Epithelial cell of prostate (primary cell): ENCODE results near the gene CLSTN2.
"Not testable (repeated sequence)": the region's sequence is repeated elsewhere in the genome, so short reads cannot be mapped to it uniquely, and the experiment has no call there.

Experiments used
- DNase-seq: peaks from one replicate; pipeline ENCODE4 v3.0.0-alpha.2; 2011; ENCODE audit warnings: low read depth, low spot score
- H3K27ac ChIP-seq: fragments of 450-650 bp; 2 replicates; pipeline ENCODE4 v1.5.1; 2017; ENCODE audit warnings: mild to moderate bottlenecking

The CLSTN2 gene

GRCh38 chr3:140387244-140387643 lies 452.3 kb downstream of the CLSTN2 start:
- no peak for DNase-seq

GRCh38 chr3:140388202-140388922 lies 453.4 kb downstream of the CLSTN2 start:
- no peak for DNase-seq

More at GRCh38 chr3:140387244-140387643, 452.3 kb downstream of the CLSTN2 start:
- H3K27ac ChIP-seq = no peak overlapping the region

DNA sequence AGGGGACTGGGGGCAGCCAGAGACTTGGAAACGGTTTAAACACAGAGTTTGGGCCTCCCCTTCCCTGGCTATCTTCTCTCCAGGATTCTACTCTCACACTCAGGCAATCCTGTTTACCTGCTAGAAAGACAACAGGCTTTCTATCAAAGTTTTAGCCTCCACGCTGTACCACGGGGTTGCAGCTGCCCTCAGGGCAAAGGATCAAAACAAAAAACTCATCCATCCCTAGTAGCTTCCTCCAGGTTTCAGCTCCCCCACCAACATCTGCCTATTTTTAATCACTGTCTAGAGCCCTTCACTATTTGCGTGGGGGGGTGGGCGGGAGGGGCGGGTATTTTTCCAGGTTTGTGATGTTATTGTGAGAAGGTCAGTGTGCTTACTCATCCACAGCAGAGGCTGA lies 456.1 kb downstream of the CLSTN2 start:
- DNase-seq = no peak
- H3K27ac ChIP-seq = no peak overlapping the region

More at GRCh38 chr3:140388202-140388922, 453.4 kb downstream of the CLSTN2 start:
- no peak overlapping the region for H3K27ac ChIP-seq

DNA sequence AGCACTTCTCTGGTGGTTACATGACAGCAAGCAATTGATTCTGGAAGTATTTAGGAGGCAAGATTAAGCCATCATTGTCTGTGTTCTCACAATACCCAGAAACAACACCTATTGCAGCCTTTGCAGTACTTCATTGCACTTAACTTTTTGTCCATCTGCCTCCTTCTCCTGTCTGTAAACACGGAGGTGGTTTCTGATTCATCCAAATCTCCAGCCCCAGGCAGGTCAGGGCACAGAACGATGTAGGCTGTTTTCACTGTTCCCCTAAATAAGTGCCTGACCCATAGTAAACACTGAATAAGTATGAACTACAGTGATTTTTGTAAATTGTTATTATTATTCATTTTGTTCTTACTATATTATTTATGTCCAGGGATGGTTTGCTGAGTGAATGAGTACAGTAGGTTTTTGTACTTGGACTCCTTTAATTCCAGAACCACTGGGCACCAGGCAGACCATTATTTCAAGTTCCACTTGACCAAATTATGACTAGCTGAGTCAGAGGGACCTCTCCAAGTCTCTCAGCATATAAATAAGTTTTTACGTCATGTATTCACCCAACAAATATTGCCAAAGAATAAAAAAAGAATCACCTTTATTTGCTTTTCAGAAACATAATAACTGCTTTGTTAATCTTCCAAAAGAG lies 459.6 kb downstream of the CLSTN2 start:
- DNase-seq = peak; percentile 31
- H3K27ac ChIP-seq = peak overlapping the region; percentile 40

- DNase-seq = no peak
Observed at GRCh38 chr3:140395134-140396075, 460.4 kb downstream of the CLSTN2 start.

DNA sequence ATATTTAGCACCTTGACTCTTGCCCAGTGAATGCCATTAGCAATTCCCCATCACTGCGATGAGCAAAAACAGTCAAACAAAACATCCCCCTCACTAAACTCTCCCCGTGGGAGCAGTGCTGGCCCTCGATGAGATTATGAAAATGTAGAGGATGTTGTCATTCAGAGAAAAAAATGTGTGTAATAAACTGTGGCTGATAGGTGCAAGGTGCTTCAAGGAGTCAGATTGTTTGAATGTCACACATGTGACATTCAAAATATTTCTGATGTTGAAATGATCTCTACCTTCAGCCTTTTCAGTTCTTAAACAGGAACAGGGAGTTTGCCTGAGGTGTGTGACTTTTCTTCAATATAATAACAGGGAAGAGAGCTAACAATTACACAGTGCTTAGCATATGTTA lies 461.1 kb downstream of the CLSTN2 start:
- H3K27ac ChIP-seq = no peak overlapping the region
- DNase-seq = no peak

More at GRCh38 chr3:140395134-140396075, 460.4 kb downstream of the CLSTN2 start:
- H3K27ac ChIP-seq = peak overlapping the region; percentile 40

GRCh38 chr3:140397847-140398246 lies 462.9 kb downstream of the CLSTN2 start:
- no peak for DNase-seq
- no peak overlapping the region for H3K27ac ChIP-seq

- no peak overlapping the region for H3K27ac ChIP-seq
- no peak for DNase-seq
Observed at GRCh38 chr3:140398387-140398786, 463.4 kb downstream of the CLSTN2 start.

DNA sequence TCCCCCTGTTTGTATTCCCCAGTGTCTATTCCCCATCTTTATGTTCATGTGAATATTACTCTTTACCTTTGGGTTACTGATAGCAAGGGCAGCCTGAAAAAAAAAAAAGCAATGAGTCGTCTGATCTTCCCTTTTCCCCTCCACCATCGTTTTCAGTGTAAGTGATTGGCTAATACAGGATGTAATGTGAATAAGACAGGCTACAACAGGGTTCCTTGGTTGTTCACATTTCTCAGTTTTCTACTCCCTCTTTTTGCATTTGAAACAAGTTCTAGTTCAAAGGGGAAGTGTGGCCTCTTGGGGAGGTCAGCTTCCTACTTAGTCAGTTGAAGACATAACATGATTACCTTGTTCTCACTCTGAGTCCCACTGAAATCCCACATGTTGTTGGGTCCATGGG lies 464.9 kb downstream of the CLSTN2 start:
- no peak overlapping the region for H3K27ac ChIP-seq
- DNase-seq = no peak

DNA sequence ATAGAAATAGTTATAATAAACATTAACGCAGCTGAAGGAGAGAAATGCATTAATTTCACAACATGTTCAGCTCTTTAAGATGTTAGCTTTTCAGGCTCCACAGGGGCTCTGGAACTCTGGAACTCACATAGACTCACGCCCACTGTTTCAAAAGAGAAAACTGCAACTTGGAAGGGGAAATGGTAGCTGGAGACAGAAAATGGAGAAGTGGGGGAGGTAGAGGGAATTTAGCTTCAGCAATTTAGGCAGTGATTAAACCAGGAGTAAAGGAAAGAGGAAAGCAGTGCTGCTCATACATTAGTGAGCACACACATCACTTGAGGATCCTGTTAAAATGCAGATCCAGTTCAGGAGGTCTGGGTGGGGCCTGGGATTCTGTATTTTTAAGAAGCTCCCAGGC lies 468.1 kb downstream of the CLSTN2 start:
- no peak for DNase-seq
- no peak overlapping the region for H3K27ac ChIP-seq

GRCh38 chr3:140403608-140404007 lies 468.6 kb downstream of the CLSTN2 start:
- H3K27ac ChIP-seq = no peak overlapping the region

GRCh38 chr3:140406655-140407054 lies 471.7 kb downstream of the CLSTN2 start:
- H3K27ac ChIP-seq = peak overlapping the region; percentile 57

More at GRCh38 chr3:140403608-140404007, 468.6 kb downstream of the CLSTN2 start:
- no peak for DNase-seq

GRCh38 chr3:140408252-140408651 lies 473.3 kb downstream of the CLSTN2 start:
- no peak overlapping the region for H3K27ac ChIP-seq
- no peak for DNase-seq

More at GRCh38 chr3:140406655-140407054, 471.7 kb downstream of the CLSTN2 start:
- peak; percentile 92 for DNase-seq

GRCh38 chr3:140416666-140417065 lies 481.7 kb downstream of the CLSTN2 start:
- DNase-seq = no peak
- no peak overlapping the region for H3K27ac ChIP-seq

- DNase-seq = no peak
- H3K27ac ChIP-seq = no peak overlapping the region
Observed at GRCh38 chr3:140420621-140421357, 485.8 kb downstream of the CLSTN2 start.

GRCh38 chr3:140421884-140422283 lies 486.9 kb downstream of the CLSTN2 start:
- DNase-seq = peak; percentile 16
- no peak overlapping the region for H3K27ac ChIP-seq

GRCh38 chr3:140423146-140423545 lies 488.2 kb downstream of the CLSTN2 start:
- no peak overlapping the region for H3K27ac ChIP-seq
- DNase-seq = no peak

GRCh38 chr3:140423574-140423973 lies 488.6 kb downstream of the CLSTN2 start:
- not testable (repeated sequence) for H3K27ac ChIP-seq, DNase-seq

- no peak for DNase-seq
- H3K27ac ChIP-seq = no peak overlapping the region
Observed at GRCh38 chr3:140424211-140424610, 489.2 kb downstream of the CLSTN2 start.

- H3K27ac ChIP-seq = no peak overlapping the region
- DNase-seq = no peak
Observed at GRCh38 chr3:140424726-140425125, 489.7 kb downstream of the CLSTN2 start.
